Measurements from ENCODE around the gene SGIP1. TPM values are rescaled to one million over a fixed set of nuclear protein-coding genes. Genes with fewer than 3 reads are reported as not detected.

SGIP1 gene
- polyA plus RNA-seq, 3 donors, result not detected

DNA sequence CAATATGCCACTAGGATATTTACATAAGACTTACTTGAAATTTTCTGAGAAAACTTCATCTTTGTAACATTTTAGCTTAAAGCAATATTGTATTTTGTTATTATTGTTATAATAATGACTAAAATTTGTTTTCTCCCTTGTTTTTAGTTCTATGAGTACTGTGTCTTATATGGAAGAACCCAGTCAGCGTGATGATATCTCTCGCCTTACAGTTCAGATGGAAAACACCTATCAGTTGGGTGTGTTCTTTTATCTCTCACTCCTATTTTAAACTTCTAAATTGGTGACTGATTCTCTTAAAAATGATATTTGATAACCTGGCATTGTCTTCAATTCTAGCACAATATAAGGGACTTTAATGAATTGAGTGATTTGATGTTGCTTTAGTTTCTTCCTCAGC is 236.3 kb downstream of the SGIP1 start:
- no peaks in the 10 kb centered on the region for H4K20me1 ChIP-seq (ENCODE audit: insufficient read depth, low read length)
- no peak overlapping the region for H3K9ac ChIP-seq (ENCODE audit: insufficient read depth, low read length, poor library complexity, severe bottlenecking)
- TF ChIP-seq, protein P1, sequence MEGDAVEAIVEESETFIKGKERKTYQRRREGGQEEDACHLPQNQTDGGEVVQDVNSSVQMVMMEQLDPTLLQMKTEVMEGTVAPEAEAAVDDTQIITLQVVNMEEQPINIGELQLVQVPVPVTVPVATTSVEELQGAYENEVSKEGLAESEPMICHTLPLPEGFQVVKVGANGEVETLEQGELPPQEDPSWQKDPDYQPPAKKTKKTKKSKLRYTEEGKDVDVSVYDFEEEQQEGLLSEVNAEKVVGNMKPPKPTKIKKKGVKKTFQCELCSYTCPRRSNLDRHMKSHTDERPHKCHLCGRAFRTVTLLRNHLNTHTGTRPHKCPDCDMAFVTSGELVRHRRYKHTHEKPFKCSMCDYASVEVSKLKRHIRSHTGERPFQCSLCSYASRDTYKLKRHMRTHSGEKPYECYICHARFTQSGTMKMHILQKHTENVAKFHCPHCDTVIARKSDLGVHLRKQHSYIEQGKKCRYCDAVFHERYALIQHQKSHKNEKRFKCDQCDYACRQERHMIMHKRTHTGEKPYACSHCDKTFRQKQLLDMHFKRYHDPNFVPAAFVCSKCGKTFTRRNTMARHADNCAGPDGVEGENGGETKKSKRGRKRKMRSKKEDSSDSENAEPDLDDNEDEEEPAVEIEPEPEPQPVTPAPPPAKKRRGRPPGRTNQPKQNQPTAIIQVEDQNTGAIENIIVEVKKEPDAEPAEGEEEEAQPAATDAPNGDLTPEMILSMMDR (IDR thresholded peaks at IDR 0.05), result no peak
- DNase-seq, result no peak
- WGBS (ENCODE audit: insufficient coverage), result no CpG with 5 or more reads among the region's 2 CpGs
- no peaks in the 10 kb centered on the region for H3K27me3 ChIP-seq (ENCODE audit: control insufficient read depth in 2 of 2, insufficient read depth in 2 of 2, low read length in 2 of 2)
- no peak overlapping the region for H3K27ac ChIP-seq (ENCODE audit: low read depth in 1 of 2, low read length in 2 of 2)
- intact Hi-C loops (cut with micrococcal nuclease), result no loop called here
- H2AFZ ChIP-seq (ENCODE audit: insufficient read depth, low read depth, low read length, poor library complexity, severe bottlenecking), result no peak overlapping the region
- no peak overlapping the region for H3K4me2 ChIP-seq (replicated peaks; ENCODE audit: extremely low read depth, low read length, poor library complexity, severe bottlenecking)
- no peaks in the 10 kb centered on the region for H3K9me3 Mint-ChIP-seq
- no peaks in the 10 kb centered on the region for H3K36me3 ChIP-seq (replicated peaks in 1 of 2; ENCODE audit: control insufficient read depth in 1 of 2, insufficient read depth in 2 of 2, low read length in 2 of 2)
- H3K36me3 Mint-ChIP-seq, result peaks cover 3 to 14% of the 10 kb centered on the region in 2 donors
- H3K4me1 ChIP-seq (ENCODE audit: control insufficient read depth in 1 of 2, insufficient read depth in 2 of 2, low read length in 2 of 2), result no peaks in the 10 kb centered on the region
- H3K27me3 Mint-ChIP-seq (ENCODE audit: low read depth in 3 of 3), result no peaks in the 10 kb centered on the region
- no peaks in the 10 kb centered on the region for H3K9me3 ChIP-seq (replicated peaks in 1 of 2; ENCODE audit: control insufficient read depth in 1 of 2, insufficient read depth in 1 of 2, low read length in 2 of 2)
- no peak overlapping the region for H3K4me3 ChIP-seq (replicated peaks in 1 of 3; ENCODE audit: low read depth in 2 of 3, low read length in 3 of 3)
- no peak overlapping the region for H3K4me3 Mint-ChIP-seq
- no peak overlapping the region for H3K27ac Mint-ChIP-seq
- no peaks in the 10 kb centered on the region for H3K79me2 ChIP-seq (ENCODE audit: insufficient read depth, low read length)
- no peaks in the 10 kb centered on the region for H3K4me1 Mint-ChIP-seq

DNA sequence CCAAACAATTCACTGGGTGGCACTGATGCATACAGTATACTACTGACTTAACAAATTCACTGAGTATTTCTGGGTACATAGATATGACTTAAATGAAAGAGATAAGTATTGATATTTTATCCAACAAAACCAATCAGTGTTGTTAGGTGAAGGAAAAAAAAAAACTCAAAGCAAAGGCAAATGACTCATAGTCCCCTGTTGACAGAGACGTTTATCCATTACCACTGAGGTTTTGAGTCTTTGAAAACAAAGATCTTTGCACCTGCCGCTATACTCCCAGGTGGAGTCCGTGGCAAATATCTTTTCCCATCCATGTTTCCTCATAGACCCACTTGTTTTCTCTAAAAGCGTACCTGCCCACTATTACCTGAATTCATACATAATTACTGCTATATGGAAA is 236.7 kb downstream of the SGIP1 start:
- no peaks in the 10 kb centered on the region for H3K79me2 ChIP-seq (ENCODE audit: insufficient read depth, low read length)
- H3K4me1 ChIP-seq (ENCODE audit: control insufficient read depth in 1 of 2, insufficient read depth in 2 of 2, low read length in 2 of 2), result no peaks in the 10 kb centered on the region
- no peaks in the 10 kb centered on the region for H3K9me3 ChIP-seq (replicated peaks in 1 of 2; ENCODE audit: control insufficient read depth in 1 of 2, insufficient read depth in 1 of 2, low read length in 2 of 2)
- H4K20me1 ChIP-seq (ENCODE audit: insufficient read depth, low read length), result no peaks in the 10 kb centered on the region
- Mint-ChIP-seq H3K36me3 (peaks cover 3 to 14% of the 10 kb centered on the region in 2 donors), H3K4me1 (no peaks in the 10 kb centered on the region), H3K27me3 (ENCODE audit: low read depth in 3 of 3) (no peaks in the 10 kb centered on the region), H3K4me3 (no peak overlapping the region), H3K9me3 (peaks cover 0 to 4% (median 0%) of the 10 kb centered on the region in 7 donors), H3K27ac (no peak overlapping the region)
- H3K27ac ChIP-seq (ENCODE audit: low read depth in 1 of 2, low read length in 2 of 2), result no peak overlapping the region
- no peaks in the 10 kb centered on the region for H3K36me3 ChIP-seq (replicated peaks in 1 of 2; ENCODE audit: control insufficient read depth in 1 of 2, insufficient read depth in 2 of 2, low read length in 2 of 2)
- no peak overlapping the region for H3K4me2 ChIP-seq (replicated peaks; ENCODE audit: extremely low read depth, low read length, poor library complexity, severe bottlenecking)
- DNase-seq, result no peak
- TF ChIP-seq, protein P1 (IDR thresholded peaks at IDR 0.05), result no peak
- intact Hi-C loops (cut with micrococcal nuclease), result no loop called here
- no peak overlapping the region for H3K9ac ChIP-seq (ENCODE audit: insufficient read depth, low read length, poor library complexity, severe bottlenecking)
- no peak overlapping the region for H2AFZ ChIP-seq (ENCODE audit: insufficient read depth, low read depth, low read length, poor library complexity, severe bottlenecking)
- WGBS (ENCODE audit: insufficient coverage), result 100% methylated on average over 4 of the region's 4 CpGs
- no peaks in the 10 kb centered on the region for H3K27me3 ChIP-seq (ENCODE audit: control insufficient read depth in 2 of 2, insufficient read depth in 2 of 2, low read length in 2 of 2)
- H3K4me3 ChIP-seq (replicated peaks in 1 of 3; ENCODE audit: low read depth in 2 of 3, low read length in 3 of 3), result no peak overlapping the region

Data from CD14-positive monocyte (primary cell).